ENCODE results near the gene BAZ1B.

- TF ChIP-seq, protein P1, sequence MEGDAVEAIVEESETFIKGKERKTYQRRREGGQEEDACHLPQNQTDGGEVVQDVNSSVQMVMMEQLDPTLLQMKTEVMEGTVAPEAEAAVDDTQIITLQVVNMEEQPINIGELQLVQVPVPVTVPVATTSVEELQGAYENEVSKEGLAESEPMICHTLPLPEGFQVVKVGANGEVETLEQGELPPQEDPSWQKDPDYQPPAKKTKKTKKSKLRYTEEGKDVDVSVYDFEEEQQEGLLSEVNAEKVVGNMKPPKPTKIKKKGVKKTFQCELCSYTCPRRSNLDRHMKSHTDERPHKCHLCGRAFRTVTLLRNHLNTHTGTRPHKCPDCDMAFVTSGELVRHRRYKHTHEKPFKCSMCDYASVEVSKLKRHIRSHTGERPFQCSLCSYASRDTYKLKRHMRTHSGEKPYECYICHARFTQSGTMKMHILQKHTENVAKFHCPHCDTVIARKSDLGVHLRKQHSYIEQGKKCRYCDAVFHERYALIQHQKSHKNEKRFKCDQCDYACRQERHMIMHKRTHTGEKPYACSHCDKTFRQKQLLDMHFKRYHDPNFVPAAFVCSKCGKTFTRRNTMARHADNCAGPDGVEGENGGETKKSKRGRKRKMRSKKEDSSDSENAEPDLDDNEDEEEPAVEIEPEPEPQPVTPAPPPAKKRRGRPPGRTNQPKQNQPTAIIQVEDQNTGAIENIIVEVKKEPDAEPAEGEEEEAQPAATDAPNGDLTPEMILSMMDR (IDR thresholded peaks at IDR 0.05; ENCODE audit: insufficient read depth, low read length, poor library complexity, severe bottlenecking) = no peak
- TF ChIP-seq EZH2phosphoT487 (conservative IDR thresholded peaks at IDR 0.05; ENCODE audit: low read length) = no peak
Measured at GRCh38 chr7:73478549-73478948, 43.5 kb downstream of the BAZ1B start.

All from SU-DHL-6 (cell line).